ENCODE results near the gene ATP5F1D. TPM values are rescaled to one million over a fixed set of nuclear protein-coding genes. Genes with fewer than 3 reads are reported as not detected.

The ATP5F1D gene
- total and polyA plus RNA-seq, 2 experiments from 2014 or later, result 139 to 396 TPM

DNA sequence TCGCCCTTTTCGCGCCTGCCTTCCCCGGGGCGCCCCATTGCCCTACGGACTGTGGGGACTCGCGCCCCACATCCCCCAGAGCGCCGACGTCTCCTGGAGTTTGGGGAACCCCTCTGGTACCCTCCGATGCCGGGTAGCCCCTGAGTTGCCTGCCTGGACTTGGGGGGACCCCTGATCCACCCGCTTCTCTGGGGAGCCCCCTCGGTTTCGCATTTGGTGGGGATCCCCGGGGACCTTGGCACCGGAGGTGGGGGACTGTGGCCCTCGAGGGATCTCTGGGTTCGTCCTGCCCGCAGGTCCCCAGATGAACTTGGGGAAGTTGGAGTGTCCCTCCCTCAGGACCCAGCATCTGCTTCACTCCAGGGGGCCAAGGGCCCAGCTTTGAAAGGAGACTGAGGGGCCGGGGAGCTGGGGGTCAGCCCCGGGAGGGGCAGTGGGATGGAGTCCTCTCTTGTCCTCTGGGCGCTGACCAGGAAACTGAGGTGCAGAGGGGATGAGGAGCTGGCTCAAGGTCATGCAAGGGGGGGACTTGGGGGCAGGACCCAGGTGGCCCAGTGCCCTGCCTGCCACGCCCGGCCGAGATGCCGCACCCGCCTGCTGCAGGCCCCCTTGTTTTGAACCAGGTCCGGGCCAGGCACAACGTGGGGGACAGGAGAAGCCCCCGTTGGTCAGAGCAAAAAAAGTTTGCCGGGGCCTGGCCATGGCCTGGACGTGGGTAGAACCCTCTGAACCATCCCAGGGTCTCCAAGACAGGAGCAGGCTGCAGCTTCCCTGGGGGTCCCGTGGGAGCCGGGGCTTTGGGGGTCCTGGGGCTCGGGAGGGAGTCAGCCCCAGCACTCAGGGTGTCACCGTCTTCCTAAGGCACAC is 45.2 kb downstream of the ATP5F1D start:
- Histone ChIP-seq H3K27ac (ENCODE audit: low read depth) (no peak overlapping the region), H3K27me3 (ENCODE audit: insufficient read depth) (peaks cover 26% of the 10 kb centered on the region), H2AFZ (no peak overlapping the region), H3K4me2 (peak overlapping the region; percentile 84), H3K79me2 (replicated peaks; ENCODE audit: insufficient read depth) (no peaks in the 10 kb centered on the region), H4K20me1 (replicated peaks; ENCODE audit: insufficient read depth) (no peaks in the 10 kb centered on the region), H3K4me1 (ENCODE audit: insufficient read depth) (no peaks in the 10 kb centered on the region), H3K4me3 (peak overlapping the region; percentile 55), H3K36me3 (ENCODE audit: insufficient read depth) (no peaks in the 10 kb centered on the region), H3K9me2 (ENCODE audit: insufficient read depth) (no peaks in the 10 kb centered on the region), H3F3A (replicated peaks; ENCODE audit: low read depth) (peaks cover 19% of the 10 kb centered on the region)
- H3K27me3 Mint-ChIP-seq (ENCODE audit: insufficient read depth, low read depth, poor library complexity), result peaks cover 17% of the 10 kb centered on the region
- no peak overlapping the region for H3K27ac Mint-ChIP-seq
- peaks cover 9% of the 10 kb centered on the region; the same call in 2 of the 3 replicates for H3K4me1 Mint-ChIP-seq
- H3K9me3 Mint-ChIP-seq, result no peaks in the 10 kb centered on the region
- no peak for DNase-seq (ENCODE audit: low spot score)
- ATAC-seq, result no peak
- H3K36me3 Mint-ChIP-seq (ENCODE audit: low read depth), result no peaks in the 10 kb centered on the region
- TF ChIP-seq ZNF331 (CRISPR knock-in tag; IDR thresholded peaks at IDR 0.05; ENCODE audit: low read depth) (no peak), EZH2 (IDR thresholded peaks at IDR 0.05; ENCODE audit: low read depth, unreplicated experiment) (peak; percentile 29), JUNB (IDR thresholded peaks at IDR 0.05; ENCODE audit: unreplicated experiment) (no peak), CREB1 (CRISPR knock-in tag; IDR thresholded peaks at IDR 0.05; ENCODE audit: low read depth) (no peak), CTCF (conservative IDR thresholded peaks at IDR 0.05; ENCODE audit: low read depth in 2 of 2) (no peak)
- peak overlapping the region; percentile 74 for H3K4me3 Mint-ChIP-seq

DNA sequence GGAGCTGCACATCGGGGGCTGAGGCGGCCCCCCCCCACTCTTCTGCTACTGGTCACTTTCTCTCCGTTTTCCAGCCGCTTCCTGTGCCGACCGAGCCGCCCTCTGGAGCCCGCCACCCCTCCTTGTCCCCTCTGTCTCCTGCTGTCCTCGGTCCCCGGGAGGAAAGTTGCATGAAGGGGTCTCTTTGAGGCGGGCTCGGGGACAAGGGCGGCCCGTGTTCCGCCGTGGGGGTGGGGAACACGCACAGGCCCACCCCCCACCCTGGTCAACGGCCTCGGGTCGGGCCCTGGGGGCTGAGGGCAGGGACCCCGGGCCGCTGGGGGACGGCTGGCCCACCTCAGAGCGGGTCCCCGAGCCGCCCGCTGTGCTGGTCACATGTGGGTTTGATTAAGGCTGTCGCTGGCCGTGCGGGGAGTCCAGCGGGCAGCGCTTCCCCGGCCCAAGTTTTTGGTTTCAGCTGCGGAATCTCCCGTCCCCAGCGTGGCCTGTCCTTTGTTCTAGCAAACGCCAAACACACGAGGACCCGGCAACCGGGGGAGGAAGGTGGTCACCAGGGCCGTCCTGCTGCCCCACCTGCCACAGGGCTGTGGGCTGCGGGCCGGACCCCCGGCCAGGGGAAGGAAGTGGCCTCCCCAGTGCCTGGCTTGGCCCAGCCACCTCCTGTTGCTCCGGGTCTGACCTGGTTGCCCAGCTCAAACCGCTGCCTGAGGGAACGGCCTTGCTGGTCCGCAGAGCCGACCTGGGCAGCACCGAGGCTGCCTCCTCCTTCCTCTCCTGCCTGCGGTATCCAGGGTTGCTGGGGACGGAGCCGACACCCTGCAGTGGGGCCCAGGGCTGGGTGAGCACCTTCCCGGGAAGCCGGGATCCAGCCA is 46.0 kb downstream of the ATP5F1D start:
- Mint-ChIP-seq H3K9me3 (no peaks in the 10 kb centered on the region), H3K4me3 (no peak overlapping the region), H3K27me3 (ENCODE audit: insufficient read depth, low read depth, poor library complexity) (peaks cover 20% of the 10 kb centered on the region), H3K36me3 (ENCODE audit: low read depth) (no peaks in the 10 kb centered on the region), H3K4me1 (peaks cover 9% of the 10 kb centered on the region; the same call in 2 of the 3 replicates), H3K27ac (no peak overlapping the region)
- no peak overlapping the region for H3K4me2 ChIP-seq
- H3K9me2 ChIP-seq (ENCODE audit: insufficient read depth), result no peaks in the 10 kb centered on the region
- no peaks in the 10 kb centered on the region for H3K79me2 ChIP-seq (replicated peaks; ENCODE audit: insufficient read depth)
- DNase-seq (ENCODE audit: low spot score), result no peak
- no peaks in the 10 kb centered on the region for H3K4me1 ChIP-seq (ENCODE audit: insufficient read depth)
- ATAC-seq, result no peak
- no peaks in the 10 kb centered on the region for H3K36me3 ChIP-seq (ENCODE audit: insufficient read depth)
- H3K27ac ChIP-seq (ENCODE audit: low read depth), result no peak overlapping the region
- H3K27me3 ChIP-seq (ENCODE audit: insufficient read depth), result peaks cover 26% of the 10 kb centered on the region
- H2AFZ ChIP-seq, result no peak overlapping the region
- H4K20me1 ChIP-seq (replicated peaks; ENCODE audit: insufficient read depth), result no peaks in the 10 kb centered on the region
- no peak overlapping the region for H3K4me3 ChIP-seq
- peaks cover 19% of the 10 kb centered on the region for H3F3A ChIP-seq (replicated peaks; ENCODE audit: low read depth)
- TF ChIP-seq STAT1 (IDR thresholded peaks at IDR 0.05; ENCODE audit: unreplicated experiment) (no peak), EZH2 (IDR thresholded peaks at IDR 0.05; ENCODE audit: low read depth, unreplicated experiment) (no peak), NANOG (IDR thresholded peaks at IDR 0.05; ENCODE audit: borderline replicate concordance) (no peak), POLR2AphosphoS5 (IDR thresholded peaks at IDR 0.05; ENCODE audit: low read depth) (no peak), CTCF (conservative IDR thresholded peaks at IDR 0.05; ENCODE audit: low read depth in 2 of 2) (no peak)

Measured in GM23338 (cell line).